GM12891 (cell line): ENCODE results near the gene AVEN.
"Not testable (repeated sequence)": the region's sequence is repeated elsewhere in the genome, so short reads cannot be mapped to it uniquely, and the experiment has no call there.

Experiments used
- DNase-seq: peaks from one replicate; pipeline ENCODE4 v3.0.0; 2011; ENCODE audit warnings: low spot score; ENCODE audit not compliant: insufficient read length
- FAIRE-seq: peaks from 2 replicates; lab custom pipeline; 2011; peaks lifted over from hg19 to GRCh38; lab: Jason Lieb, UNC
- PAX5 ChIP-seq: IDR thresholded peaks from 2 replicates; pipeline ENCODE4 v1.6.1; 2011; ENCODE audit warnings: low read length, moderate library complexity, mild to moderate bottlenecking; ENCODE audit not compliant: insufficient read depth, severe bottlenecking
- POLR2A ChIP-seq: IDR thresholded peaks from 2 replicates; pipeline ENCODE4 v1.6.1; 2011; ENCODE audit warnings: low read depth, low read length, control low read depth
- POLR2AphosphoS5 ChIP-seq: IDR thresholded peaks from 2 replicates; pipeline ENCODE4 v1.6.1; 2011; ENCODE audit warnings: low read depth, low read length, control low read depth
- POU2F2 ChIP-seq: IDR thresholded peaks from 2 replicates; pipeline ENCODE4 v1.6.1; 2011; ENCODE audit warnings: low read depth, mild to moderate bottlenecking, control low read depth, low read length, moderate library complexity
- SPI1 ChIP-seq: IDR thresholded peaks from 2 replicates; pipeline ENCODE4 v1.6.1; 2011; ENCODE audit warnings: low read depth, low read length, control low read depth
- TAF1 ChIP-seq: IDR thresholded peaks from 2 replicates; pipeline ENCODE4 v1.6.1; 2011; ENCODE audit warnings: low read depth, low read length, control low read depth

AVEN gene

GRCh38 chr15:34059946-34060345, 20.9 kb upstream of the AVEN start:
- FAIRE-seq, result no peak
- DNase-seq, result no peak
- no peak for TF ChIP-seq PAX5
- TF ChIP-seq POLR2AphosphoS5, result no peak
- TF ChIP-seq SPI1, result no peak
- TF ChIP-seq POLR2A, result no peak
- TF ChIP-seq POU2F2, result no peak
- TF ChIP-seq TAF1, result no peak

GRCh38 chr15:34059476-34059875, 20.5 kb upstream of the AVEN start:
- FAIRE-seq, result no peak
- DNase-seq, result no peak
- TF ChIP-seq TAF1, result no peak
- TF ChIP-seq SPI1, result no peak
- no peak for TF ChIP-seq POLR2AphosphoS5
- no peak for TF ChIP-seq POU2F2
- TF ChIP-seq POLR2A, result no peak
- no peak for TF ChIP-seq PAX5

DNA sequence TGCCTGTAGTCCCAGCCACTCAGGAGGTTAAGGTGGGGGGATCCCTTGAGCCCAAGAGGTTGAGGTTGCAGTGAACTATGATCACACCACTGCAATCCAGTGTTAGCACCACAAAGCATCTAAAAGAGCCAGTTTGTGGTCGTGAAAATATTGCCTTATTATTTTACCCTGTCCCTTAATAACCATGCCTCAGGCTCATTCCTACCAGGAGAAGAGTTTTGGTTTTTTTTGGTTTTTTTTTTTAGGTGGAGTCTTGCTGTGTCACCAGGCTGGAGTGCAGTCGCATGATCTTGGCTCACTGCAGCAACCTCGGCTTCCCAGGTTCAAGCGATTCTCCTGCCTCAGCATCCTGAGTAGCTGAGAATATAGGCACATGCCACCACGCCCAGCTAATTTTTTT, 17.9 kb upstream of the AVEN start:
- DNase-seq (no peak), FAIRE-seq (no peak)
- TF ChIP-seq POU2F2, result no peak
- TF ChIP-seq POLR2A, result no peak
- TF ChIP-seq SPI1, result no peak
- TF ChIP-seq PAX5, result no peak
- no peak for TF ChIP-seq POLR2AphosphoS5
- no peak for TF ChIP-seq TAF1

DNA sequence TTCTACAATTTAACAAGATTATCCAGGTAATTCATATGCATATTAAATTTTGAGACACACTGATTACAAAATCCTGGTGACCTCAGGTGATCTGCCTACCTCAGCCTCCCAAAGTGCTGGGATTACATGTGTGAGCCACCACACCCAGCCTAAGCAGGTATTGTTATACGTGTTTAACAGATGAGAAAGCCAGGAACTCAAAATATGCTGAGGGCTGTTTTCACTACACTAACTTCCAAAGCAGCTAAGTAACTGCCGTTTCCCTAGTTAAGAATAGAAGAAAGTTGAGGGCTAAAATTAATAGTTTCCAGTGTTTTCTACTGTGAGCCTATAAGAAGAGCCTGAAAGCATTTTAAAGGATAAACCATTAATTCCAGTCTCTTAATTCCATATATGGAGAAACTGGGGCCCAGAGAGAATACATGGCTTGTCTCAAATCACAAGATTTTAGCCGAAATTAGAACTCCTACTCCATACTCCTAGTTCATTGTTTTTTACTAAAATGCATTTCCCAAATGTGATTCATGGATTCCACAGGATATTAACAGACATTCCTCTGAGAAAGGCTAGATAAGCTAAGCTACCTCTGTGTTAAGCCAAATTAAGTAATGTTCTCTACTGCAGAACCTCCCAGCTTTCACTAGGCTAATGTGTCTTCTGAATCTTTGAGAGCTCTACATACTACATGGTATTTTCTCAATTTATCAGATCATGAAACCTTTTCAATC, 17.0 kb upstream of the AVEN start:
- no peak for FAIRE-seq
- DNase-seq, result no peak
- TF ChIP-seq POLR2A (no peak), PAX5 (no peak), POU2F2 (no peak)

DNA sequence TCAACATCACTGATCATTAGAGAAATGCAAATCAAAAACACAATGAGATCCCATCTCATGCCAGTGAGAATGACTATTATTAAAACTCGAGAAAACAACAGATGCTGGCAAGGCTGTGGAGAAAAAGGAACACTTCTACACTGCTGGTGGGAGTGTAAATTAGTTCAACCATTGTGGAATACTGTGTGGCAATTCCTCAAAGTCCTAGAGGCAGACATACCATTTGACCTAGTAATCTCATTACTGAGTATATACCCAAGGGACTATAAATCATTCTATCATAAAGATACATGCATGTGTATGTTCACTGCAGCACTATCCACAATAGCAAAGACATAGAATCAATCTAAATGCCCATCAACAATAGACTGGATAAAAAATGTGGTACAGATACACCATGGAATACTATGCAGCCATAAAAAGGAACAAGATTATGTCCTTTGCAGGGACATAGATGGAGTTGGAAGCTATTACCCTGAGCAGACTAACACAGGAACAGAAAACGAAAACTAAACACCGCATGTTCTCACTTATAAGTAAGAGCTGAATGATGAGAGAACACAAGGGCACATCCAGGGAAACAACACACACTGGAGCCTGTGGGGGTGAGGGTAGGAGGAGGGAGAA, 15.2 kb upstream of the AVEN start:
- TF ChIP-seq SPI1 (no peak), PAX5 (no peak), POLR2A (no peak), POU2F2 (no peak), POLR2AphosphoS5 (no peak), TAF1 (no peak)
- FAIRE-seq (no peak), DNase-seq (no peak)

GRCh38 chr15:34050385-34050784, 11.4 kb upstream of the AVEN start:
- DNase-seq, FAIRE-seq: not testable (repeated sequence)

DNA sequence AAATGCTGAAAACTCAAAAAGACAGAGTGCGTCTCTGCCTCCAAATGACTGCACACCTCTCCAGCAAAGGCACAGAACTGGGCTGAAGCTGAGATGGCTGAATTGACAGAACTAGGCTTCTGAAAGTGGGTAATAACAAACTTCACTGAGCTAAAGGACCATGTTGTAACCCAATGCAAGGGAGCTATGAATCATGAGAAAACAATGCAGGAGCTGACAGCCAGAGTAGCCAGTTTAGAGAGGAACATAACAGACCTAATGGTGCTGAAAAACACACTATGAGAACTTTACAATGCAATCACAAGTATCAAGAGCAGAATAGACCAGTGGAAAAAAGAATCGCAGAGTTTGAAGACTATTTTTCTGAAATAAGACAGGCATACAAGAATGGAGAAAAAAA, 10.1 kb upstream of the AVEN start:
- TF ChIP-seq PAX5, result no peak
- TF ChIP-seq TAF1, result no peak
- TF ChIP-seq POU2F2, result no peak
- no peak for TF ChIP-seq SPI1
- no peak for FAIRE-seq
- no peak for DNase-seq

DNA sequence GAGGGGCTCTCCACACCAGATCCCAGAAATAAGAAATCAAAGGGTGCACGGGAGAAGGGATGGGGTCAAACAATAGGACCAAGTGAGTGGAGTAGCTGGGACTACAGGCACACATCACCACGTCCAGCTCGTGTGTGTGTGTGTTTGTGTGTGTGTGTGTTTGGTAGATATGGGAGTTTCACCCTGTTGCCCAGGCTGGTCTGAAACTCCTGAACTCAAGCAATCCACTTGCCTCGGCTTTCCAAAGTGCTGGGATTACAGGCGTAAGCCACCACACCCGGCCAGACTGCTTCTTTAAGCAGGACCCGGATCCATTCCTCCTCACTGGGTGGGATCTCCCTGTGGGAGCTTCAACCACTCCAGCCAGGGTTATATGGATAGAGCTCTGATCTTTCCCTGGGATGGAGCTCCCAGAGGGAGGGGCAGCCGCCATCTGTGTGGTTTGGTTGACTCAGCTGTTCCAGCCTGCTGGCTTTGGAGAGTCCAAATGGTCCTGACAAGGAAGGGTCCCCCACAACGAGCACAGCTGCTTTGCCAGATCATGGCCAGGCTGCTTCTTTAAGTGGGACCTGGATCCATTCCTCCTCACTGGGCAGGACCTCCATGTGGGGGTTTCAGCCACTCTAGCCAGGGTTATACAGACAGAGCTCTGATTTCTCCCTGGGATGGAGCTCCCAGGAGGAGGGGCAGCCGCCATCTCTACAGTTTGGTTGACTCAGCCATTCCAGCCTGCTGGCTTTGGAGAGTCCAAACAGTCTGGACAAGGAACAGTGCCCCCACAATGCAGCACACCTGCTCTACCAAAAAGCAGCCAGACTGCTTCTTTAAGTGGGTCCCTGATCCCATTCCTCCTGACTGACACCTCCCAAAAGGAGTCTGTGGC, 9.1 kb upstream of the AVEN start:
- TF ChIP-seq POU2F2 (no peak), POLR2AphosphoS5 (no peak), POLR2A (no peak), SPI1 (no peak), PAX5 (no peak), TAF1 (no peak)
- no peak for DNase-seq
- no peak for FAIRE-seq

GRCh38 chr15:34046471-34047145, 7.6 kb upstream of the AVEN start:
- FAIRE-seq, result no peak
- TF ChIP-seq POLR2AphosphoS5, result no peak
- TF ChIP-seq PAX5, result no peak
- DNase-seq, result no peak
